NOMO-1 treated with dmso at 0.1 percent for 144 hours (cell line): ENCODE data around the gene NAA25.

Experiments
- DNase-seq: peaks from one replicate; lab custom pipeline; 2025; ENCODE audit not compliant: unreplicated experiment; lab: John Stamatoyannopoulos, UW

Gene NAA25

DNA sequence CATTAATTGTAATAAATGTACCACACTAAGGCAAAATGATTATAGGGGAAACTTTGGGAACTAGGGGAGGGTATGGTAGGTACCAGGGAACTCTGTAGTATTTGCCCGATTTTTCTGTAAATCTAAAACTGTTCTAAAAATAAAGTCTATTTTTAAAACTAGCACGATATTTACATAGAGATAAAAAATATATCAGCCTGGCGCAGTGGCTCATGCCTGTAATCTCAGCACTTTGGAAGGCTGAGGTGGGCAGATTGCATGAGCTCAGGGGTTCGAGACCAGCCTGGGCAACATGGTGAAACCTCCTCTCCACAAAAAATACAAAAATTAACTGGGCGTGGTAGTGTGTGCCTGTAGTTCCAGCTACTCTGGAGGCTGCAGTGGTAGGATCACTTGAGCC is 128.0 kb downstream of the NAA25 start:
- DNase-seq = no peak

DNA sequence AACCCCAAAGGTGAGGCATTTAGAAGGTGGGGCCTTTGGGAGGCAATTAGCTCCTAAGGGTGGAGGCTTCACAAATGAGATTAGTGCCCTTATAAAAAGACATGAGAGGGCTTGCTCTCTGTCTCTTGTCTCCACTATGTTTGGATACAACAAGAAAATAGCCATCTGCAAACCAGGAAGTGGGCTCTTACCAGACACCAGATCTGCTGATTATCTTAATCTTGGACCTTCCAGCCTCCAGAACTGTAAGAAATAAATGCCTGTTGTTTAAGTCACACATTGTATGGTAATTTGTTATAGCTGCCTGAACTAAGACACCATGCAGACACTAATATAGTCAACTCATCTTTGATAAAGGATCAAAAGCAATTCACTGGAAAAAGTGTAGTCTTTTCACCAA is 130.0 kb downstream of the NAA25 start:
- no peak for DNase-seq

DNA sequence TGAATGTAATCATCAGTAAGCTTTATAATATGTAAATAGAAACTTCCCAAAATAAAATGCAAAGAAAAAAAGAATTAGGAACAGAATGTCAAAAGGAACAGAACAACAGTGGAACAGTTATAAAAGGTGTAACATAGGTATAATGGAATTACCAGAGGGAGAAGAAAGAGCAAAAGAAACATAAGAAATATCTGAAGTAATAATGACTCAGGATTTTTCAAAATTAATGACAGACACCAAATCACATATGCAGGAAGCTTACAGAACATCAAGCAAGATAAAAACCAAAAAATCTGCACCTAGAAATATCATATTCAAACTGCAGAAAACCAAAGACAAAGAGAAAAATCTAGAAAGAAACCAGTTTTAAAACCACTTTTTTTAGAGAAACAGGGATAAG is 131.7 kb downstream of the NAA25 start:
- DNase-seq = no peak
